Loucy (cell line): ENCODE measurements around the gene HMGXB3.

Source experiments
- H2AFZ ChIP-seq: fragments of 200-600 bp; sonication (generic); 2 replicates; pipeline ENCODE4 v1.6.0; 2016; ENCODE audit warnings: antibody characterized with exemption, mild to moderate bottlenecking, low read length, moderate library complexity
- H3F3A ChIP-seq: fragments of 200-600 bp; 2 replicates; pipeline ENCODE4 v1.6.0; 2016; ENCODE audit warnings: antibody characterized with exemption, low read depth, mild to moderate bottlenecking
- H3K27me3 ChIP-seq: fragments of 200-600 bp; sonication (generic); 2 replicates; pipeline ENCODE4 v1.6.1; 2014; ENCODE audit warnings: low read length, mild to moderate bottlenecking; ENCODE audit not compliant: insufficient read depth, poor library complexity, severe bottlenecking
- H3K36me3 ChIP-seq: fragments of 200-600 bp; sonication (generic); 2 replicates; pipeline ENCODE4 v1.6.1; 2016; ENCODE audit warnings: low read length; ENCODE audit not compliant: insufficient read depth
- H3K4me1 ChIP-seq: fragments of 200-600 bp; sonication (generic); 2 replicates; pipeline ENCODE4 v1.5.1; 2014; ENCODE audit warnings: low read length, mild to moderate bottlenecking; ENCODE audit not compliant: insufficient read depth, poor library complexity, severe bottlenecking
- H3K4me2 ChIP-seq: fragments of 200-600 bp; sonication (generic); 2 replicates; pipeline ENCODE4 v1.6.0; 2014; ENCODE audit warnings: antibody characterized with exemption, low read length, low read depth, mild to moderate bottlenecking; ENCODE audit not compliant: poor library complexity, severe bottlenecking
- H3K4me3 ChIP-seq: fragments of 200-600 bp; sonication (generic); 2 replicates; pipeline ENCODE4 v1.5.1; 2014; ENCODE audit warnings: low read length, mild to moderate bottlenecking, mixed read lengths; ENCODE audit not compliant: poor library complexity, severe bottlenecking
- H3K79me2 ChIP-seq: fragments of 200-600 bp; sonication (generic); 2 replicates; pipeline ENCODE4 v1.6.1; 2014; ENCODE audit warnings: low read length; ENCODE audit not compliant: insufficient read depth
- H3K9ac ChIP-seq: fragments of 200-600 bp; sonication (generic); 2 replicates; pipeline ENCODE4 v1.6.0; 2014; ENCODE audit warnings: mild to moderate bottlenecking, low read depth, low read length, moderate library complexity; ENCODE audit not compliant: poor library complexity, severe bottlenecking
- H3K9me2 ChIP-seq: fragments of 200-600 bp; sonication (generic); replicated peaks from 2 replicates; pipeline ENCODE4 v1.6.1; 2016; ENCODE audit warnings: low read depth, low read length, mixed read lengths
- H3K9me3 ChIP-seq: fragments of 200-600 bp; sonication (generic); 2 replicates; pipeline ENCODE4 v1.6.1; 2014; ENCODE audit warnings: mild to moderate bottlenecking, antibody characterized with exemption, low read length, low read depth; ENCODE audit not compliant: insufficient read depth
- H4K20me1 ChIP-seq: fragments of 200-600 bp; sonication (generic); 2 replicates; pipeline ENCODE4 v1.6.0; 2014; ENCODE audit warnings: antibody characterized with exemption, low read length, mild to moderate bottlenecking; ENCODE audit not compliant: insufficient read depth, poor library complexity, severe bottlenecking
- CTCF ChIP-seq: fragments of 200-600 bp; sonication (generic); conservative IDR thresholded peaks from 2 replicates; pipeline ENCODE4 v1.5.1; 2014; ENCODE audit warnings: mild to moderate bottlenecking, antibody characterized with exemption, low read length
- EZH2phosphoT487 ChIP-seq: fragments of 200-600 bp; IDR thresholded peaks from 2 replicates; pipeline ENCODE4 v1.6.1; 2018; ENCODE audit warnings: antibody characterized with exemption, mild to moderate bottlenecking, moderate library complexity, borderline replicate concordance

Gene HMGXB3

GRCh38 chr5:150075233-150075632 lies 74.7 kb downstream of the HMGXB3 start:
- H2AFZ ChIP-seq: no peak overlapping the region
- no peak overlapping the region for H3K9ac ChIP-seq
- H3K4me1 ChIP-seq: no peaks in the 10 kb centered on the region
- no peaks in the 10 kb centered on the region for H3K9me2 ChIP-seq
- no peaks in the 10 kb centered on the region for H3K79me2 ChIP-seq
- no peaks in the 10 kb centered on the region for H3K27me3 ChIP-seq
- H3K9me3 ChIP-seq: no peaks in the 10 kb centered on the region
- H4K20me1 ChIP-seq: no peaks in the 10 kb centered on the region
- H3K4me3 ChIP-seq: no peak overlapping the region
- H3F3A ChIP-seq: no peaks in the 10 kb centered on the region
- TF ChIP-seq CTCF (no peak), EZH2phosphoT487 (no peak)
- H3K36me3 ChIP-seq: no peaks in the 10 kb centered on the region
- H3K4me2 ChIP-seq: no peak overlapping the region

- Histone ChIP-seq H3K4me1 (no peaks in the 10 kb centered on the region), H3K36me3 (no peaks in the 10 kb centered on the region), H3K9me2 (no peaks in the 10 kb centered on the region), H3F3A (no peaks in the 10 kb centered on the region), H3K4me3 (no peak overlapping the region), H3K9me3 (no peaks in the 10 kb centered on the region), H3K4me2 (no peak overlapping the region), H3K27me3 (no peaks in the 10 kb centered on the region), H3K9ac (no peak overlapping the region), H4K20me1 (no peaks in the 10 kb centered on the region), H2AFZ (no peak overlapping the region), H3K79me2 (no peaks in the 10 kb centered on the region)
- TF ChIP-seq EZH2phosphoT487: no peak
- TF ChIP-seq CTCF: peak; percentile 40; the same call in 1 of the 2 replicates
Observed at GRCh38 chr5:150075806-150076205, 75.3 kb downstream of the HMGXB3 start.

- Histone ChIP-seq H3K4me1 (peaks cover 4% of the 10 kb centered on the region), H4K20me1 (no peaks in the 10 kb centered on the region), H3K9me3 (no peaks in the 10 kb centered on the region), H2AFZ (no peak overlapping the region), H3K4me3 (no peak overlapping the region), H3K79me2 (no peaks in the 10 kb centered on the region), H3K9ac (no peak overlapping the region), H3K36me3 (no peaks in the 10 kb centered on the region), H3K27me3 (no peaks in the 10 kb centered on the region), H3K4me2 (no peak overlapping the region), H3F3A (no peaks in the 10 kb centered on the region), H3K9me2 (no peaks in the 10 kb centered on the region)
- TF ChIP-seq CTCF (no peak), EZH2phosphoT487 (no peak)
Observed at GRCh38 chr5:150077060-150077459, 76.5 kb downstream of the HMGXB3 start.
